ENCODE results near the gene AGL.
"Not testable (repeated sequence)": the region's sequence is repeated elsewhere in the genome, so short reads cannot be mapped to it uniquely, and the experiment has no call there.

The AGL gene

GRCh38 chr1:99850459-99851291, 514 bp downstream of the AGL start:
- DNase-seq: no peak

GRCh38 chr1:99851850-99852454, 1.8 kb downstream of the AGL start:
- DNase-seq: no peak

- DNase-seq: no peak
Observed at GRCh38 chr1:99852648-99853047, 2.5 kb downstream of the AGL start.

- DNase-seq: no peak
Observed at GRCh38 chr1:99855914-99856450, 5.8 kb downstream of the AGL start.

GRCh38 chr1:99857041-99857440, 6.9 kb downstream of the AGL start:
- DNase-seq: not testable (repeated sequence)

GRCh38 chr1:99858286-99858685, 8.1 kb downstream of the AGL start:
- no peak for DNase-seq

- DNase-seq: no peak
Observed at GRCh38 chr1:99858881-99859280, 8.7 kb downstream of the AGL start.

GRCh38 chr1:99860703-99861102, 10.5 kb downstream of the AGL start:
- DNase-seq: no peak

- DNase-seq: no peak
Observed at GRCh38 chr1:99867682-99868081, 17.5 kb downstream of the AGL start.

- no peak for DNase-seq
Observed at GRCh38 chr1:99869304-99869703, 19.1 kb downstream of the AGL start.

GRCh38 chr1:99869723-99870122, 19.6 kb downstream of the AGL start:
- DNase-seq: no peak

GRCh38 chr1:99872063-99872462, 21.9 kb downstream of the AGL start:
- no peak for DNase-seq

GRCh38 chr1:99877568-99877967, 27.4 kb downstream of the AGL start:
- no peak for DNase-seq

GRCh38 chr1:99886179-99886578, 36.0 kb downstream of the AGL start:
- DNase-seq: no peak

- DNase-seq: no peak
Observed at GRCh38 chr1:99886841-99887240, 36.7 kb downstream of the AGL start.

GRCh38 chr1:99887890-99888289, 37.7 kb downstream of the AGL start:
- no peak for DNase-seq

- DNase-seq: no peak
Observed at GRCh38 chr1:99891997-99892396, 41.8 kb downstream of the AGL start.

GRCh38 chr1:99903278-99903677, 53.1 kb downstream of the AGL start:
- not testable (repeated sequence) for DNase-seq

- DNase-seq: no peak
Observed at GRCh38 chr1:99906535-99906934, 56.4 kb downstream of the AGL start.

GRCh38 chr1:99917214-99917613, 67.1 kb downstream of the AGL start:
- DNase-seq: no peak

- no peak for DNase-seq
Observed at GRCh38 chr1:99919220-99919619, 69.1 kb downstream of the AGL start.

- no peak for DNase-seq
Observed at GRCh38 chr1:99934801-99935200, 84.6 kb downstream of the AGL start.

- no peak for DNase-seq
Observed at GRCh38 chr1:99935534-99935933, 85.4 kb downstream of the AGL start.

GRCh38 chr1:99936071-99936470, 85.9 kb downstream of the AGL start:
- DNase-seq: no peak

Measured in right kidney (tissue), 1 donor.